ENCODE measurements around the gene CDC25C.
A peak's percentile ranks its signal among the peaks of the same experiment; 100 is the strongest.
"Not testable (repeated sequence)": the region's sequence is repeated elsewhere in the genome, so short reads cannot be mapped to it uniquely, and the experiment has no call there.

Gene CDC25C

GRCh38 chr5:138330813-138331448, 673 bp downstream of the CDC25C start:
- WGBS (ENCODE audit: insufficient coverage), result 2% methylated on average over 10 of the region's 12 CpGs
- Histone ChIP-seq H3K9me3 (ENCODE audit: control extremely low read depth in 1 of 5, control insufficient read depth in 4 of 5, insufficient read depth in 2 of 5, low read depth in 1 of 5, low read length in 4 of 5) (no peaks in the 10 kb centered on the region), H3K36me3 (ENCODE audit: control insufficient read depth in 4 of 4, insufficient read depth in 4 of 4, low read length in 3 of 4) (peaks cover 0 to 4% (median 0%) of the 10 kb centered on the region in 4 experiments), H3K4me1 (ENCODE audit: control extremely low read depth in 1 of 4, control insufficient read depth in 4 of 4, insufficient read depth in 4 of 4, low read length in 3 of 4) (peaks cover 7 to 20% (median 14%) of the 10 kb centered on the region in 4 experiments), H3K4me3 (ENCODE audit: control insufficient read depth in 1 of 7, extremely low read depth in 1 of 7, insufficient read depth in 4 of 7, low read depth in 2 of 7, low read length in 6 of 7) (peak overlapping the region; percentile 41 to 99 (median 85)), H3K27ac (ENCODE audit: insufficient read depth in 1 of 2, low read depth in 1 of 2, low read length in 2 of 2, poor library complexity in 1 of 2, severe bottlenecking in 2 of 2) (peak overlapping the region in 1 of 2 experiments; percentile 65), H3K27me3 (replicated peaks in 2 of 5; ENCODE audit: control insufficient read depth in 4 of 5, insufficient read depth in 5 of 5, low read length in 4 of 5) (no peaks in the 10 kb centered on the region)
- ChIA-PET CTCF (interaction anchor here (1.1 to 16.0 kb wide), 3 partner anchors 21 to 119 kb away, joined by 3 to 233 read pairs (median 5); partner anchors contain the start of gene KDM3B), POLR2A (interaction anchor here (0.6 to 1.5 kb wide), 4 partner anchors 9 to 1134 kb away, joined by 3 to 11 read pairs (median 5); partner anchors contain the start of gene KDM3B)
- no peak for DNase-seq

GRCh38 chr5:138318211-138318610, 13.4 kb downstream of the CDC25C start:
- H3K4me3 ChIP-seq (ENCODE audit: control insufficient read depth in 1 of 7, extremely low read depth in 1 of 7, insufficient read depth in 4 of 7, low read depth in 2 of 7, low read length in 6 of 7); H3K9me3 ChIP-seq (ENCODE audit: control extremely low read depth in 1 of 5, control insufficient read depth in 4 of 5, insufficient read depth in 2 of 5, low read depth in 1 of 5, low read length in 4 of 5); H3K27ac ChIP-seq (ENCODE audit: insufficient read depth in 1 of 2, low read depth in 1 of 2, low read length in 2 of 2, poor library complexity in 1 of 2, severe bottlenecking in 2 of 2); H3K27me3 ChIP-seq (replicated peaks in 2 of 5; ENCODE audit: control insufficient read depth in 4 of 5, insufficient read depth in 5 of 5, low read length in 4 of 5); CTCF ChIA-PET; DNase-seq; H3K4me1 ChIP-seq (ENCODE audit: control extremely low read depth in 1 of 4, control insufficient read depth in 4 of 4, insufficient read depth in 4 of 4, low read length in 3 of 4): not testable (repeated sequence)
- WGBS (ENCODE audit: insufficient coverage), result 100% methylated on average over 2 of the region's 4 CpGs
- H3K36me3 ChIP-seq (ENCODE audit: control insufficient read depth in 4 of 4, insufficient read depth in 4 of 4, low read length in 3 of 4), result peaks cover 2 to 19% (median 13%) of the 10 kb centered on the region in 4 experiments
- POLR2A ChIA-PET, result interaction anchor here (0.6 kb wide), 1 partner anchor 9 kb away, joined by 3 read pairs; no protein-coding TSS in a partner anchor

- Histone ChIP-seq H3K4me3 (ENCODE audit: control insufficient read depth in 1 of 7, extremely low read depth in 1 of 7, insufficient read depth in 4 of 7, low read depth in 2 of 7, low read length in 6 of 7) (no peak overlapping the region), H3K4me1 (ENCODE audit: control extremely low read depth in 1 of 4, control insufficient read depth in 4 of 4, insufficient read depth in 4 of 4, low read length in 3 of 4) (no peaks in the 10 kb centered on the region), H3K9me3 (ENCODE audit: control extremely low read depth in 1 of 5, control insufficient read depth in 4 of 5, insufficient read depth in 2 of 5, low read depth in 1 of 5, low read length in 4 of 5) (no peaks in the 10 kb centered on the region), H3K27ac (ENCODE audit: insufficient read depth in 1 of 2, low read depth in 1 of 2, low read length in 2 of 2, poor library complexity in 1 of 2, severe bottlenecking in 2 of 2) (no peak overlapping the region), H3K36me3 (ENCODE audit: control insufficient read depth in 4 of 4, insufficient read depth in 4 of 4, low read length in 3 of 4) (peaks cover 5 to 18% (median 13%) of the 10 kb centered on the region in 4 experiments), H3K27me3 (replicated peaks in 2 of 5; ENCODE audit: control insufficient read depth in 4 of 5, insufficient read depth in 5 of 5, low read length in 4 of 5) (no peaks in the 10 kb centered on the region)
- ChIA-PET POLR2A (no interaction called here), CTCF (interaction anchor here (1.2 kb wide), 2 partner anchors 33 to 56 kb away, joined by 3 read pairs; no protein-coding TSS in a partner anchor)
- no peak for DNase-seq
- 100% methylated on average over 1 of the region's 3 CpGs for WGBS (ENCODE audit: insufficient coverage)
Observed at GRCh38 chr5:138316355-138316754, 15.2 kb downstream of the CDC25C start.

GRCh38 chr5:138315751-138316278, 15.8 kb downstream of the CDC25C start:
- CTCF ChIA-PET, result no interaction called here
- no peaks in the 10 kb centered on the region for H3K9me3 ChIP-seq (ENCODE audit: control extremely low read depth in 1 of 5, control insufficient read depth in 4 of 5, insufficient read depth in 2 of 5, low read depth in 1 of 5, low read length in 4 of 5)
- no peak overlapping the region for H3K27ac ChIP-seq (ENCODE audit: insufficient read depth in 1 of 2, low read depth in 1 of 2, low read length in 2 of 2, poor library complexity in 1 of 2, severe bottlenecking in 2 of 2)
- H3K4me1 ChIP-seq (ENCODE audit: control extremely low read depth in 1 of 4, control insufficient read depth in 4 of 4, insufficient read depth in 4 of 4, low read length in 3 of 4), result no peaks in the 10 kb centered on the region
- peaks cover 5 to 21% (median 13%) of the 10 kb centered on the region in 4 experiments for H3K36me3 ChIP-seq (ENCODE audit: control insufficient read depth in 4 of 4, insufficient read depth in 4 of 4, low read length in 3 of 4)
- no peaks in the 10 kb centered on the region for H3K27me3 ChIP-seq (replicated peaks in 2 of 5; ENCODE audit: control insufficient read depth in 4 of 5, insufficient read depth in 5 of 5, low read length in 4 of 5)
- no peak for DNase-seq
- H3K4me3 ChIP-seq (ENCODE audit: control insufficient read depth in 1 of 7, extremely low read depth in 1 of 7, insufficient read depth in 4 of 7, low read depth in 2 of 7, low read length in 6 of 7), result no peak overlapping the region
- 98% methylated on average over 7 of the region's 7 CpGs for WGBS (ENCODE audit: insufficient coverage)
- POLR2A ChIA-PET, result no interaction called here

- no peak overlapping the region for H3K4me3 ChIP-seq (ENCODE audit: control insufficient read depth in 1 of 7, extremely low read depth in 1 of 7, insufficient read depth in 4 of 7, low read depth in 2 of 7, low read length in 6 of 7)
- H3K27ac ChIP-seq (ENCODE audit: insufficient read depth in 1 of 2, low read depth in 1 of 2, low read length in 2 of 2, poor library complexity in 1 of 2, severe bottlenecking in 2 of 2), result peak overlapping the region; percentile 19 to 27
- ChIA-PET POLR2A (interaction anchor here (0.7 kb wide), 1 partner anchor 92 kb away, joined by 3 read pairs; no protein-coding TSS in a partner anchor), CTCF (interaction anchor here (0.6 to 1.6 kb wide), 9 partner anchors 12 to 108 kb away, joined by 3 to 4 read pairs (median 3); partner anchors contain the start of gene KDM3B)
- peaks cover 0 to 7% (median 1%) of the 10 kb centered on the region in 4 experiments for H3K4me1 ChIP-seq (ENCODE audit: control extremely low read depth in 1 of 4, control insufficient read depth in 4 of 4, insufficient read depth in 4 of 4, low read length in 3 of 4)
- no peaks in the 10 kb centered on the region for H3K9me3 ChIP-seq (ENCODE audit: control extremely low read depth in 1 of 5, control insufficient read depth in 4 of 5, insufficient read depth in 2 of 5, low read depth in 1 of 5, low read length in 4 of 5)
- peak; percentile 72 to 85 (median 83) for DNase-seq
- 0% methylated on average over 1 of the region's 1 CpG for WGBS (ENCODE audit: insufficient coverage)
- no peaks in the 10 kb centered on the region for H3K27me3 ChIP-seq (replicated peaks in 2 of 5; ENCODE audit: control insufficient read depth in 4 of 5, insufficient read depth in 5 of 5, low read length in 4 of 5)
- H3K36me3 ChIP-seq (ENCODE audit: control insufficient read depth in 4 of 4, insufficient read depth in 4 of 4, low read length in 3 of 4), result no peaks in the 10 kb centered on the region
Observed at GRCh38 chr5:138305797-138306196, 25.8 kb downstream of the CDC25C start.

GRCh38 chr5:138303372-138303771, 28.2 kb downstream of the CDC25C start:
- WGBS (ENCODE audit: insufficient coverage), result 96% methylated on average over 6 of the region's 6 CpGs
- ChIA-PET CTCF (interaction anchor here (1.6 kb wide), 1 partner anchor 19 kb away, joined by 4 read pairs; no protein-coding TSS in a partner anchor), POLR2A (no interaction called here)

GRCh38 chr5:138289296-138289695, 42.3 kb downstream of the CDC25C start:
- Histone ChIP-seq H3K4me1 (ENCODE audit: control extremely low read depth in 1 of 4, control insufficient read depth in 4 of 4, insufficient read depth in 4 of 4, low read length in 3 of 4) (no peaks in the 10 kb centered on the region), H3K27me3 (replicated peaks in 2 of 5; ENCODE audit: control insufficient read depth in 4 of 5, insufficient read depth in 5 of 5, low read length in 4 of 5) (no peaks in the 10 kb centered on the region), H3K27ac (ENCODE audit: insufficient read depth in 1 of 2, low read depth in 1 of 2, low read length in 2 of 2, poor library complexity in 1 of 2, severe bottlenecking in 2 of 2) (no peak overlapping the region), H3K4me3 (ENCODE audit: control insufficient read depth in 1 of 7, extremely low read depth in 1 of 7, insufficient read depth in 4 of 7, low read depth in 2 of 7, low read length in 6 of 7) (no peak overlapping the region), H3K9me3 (ENCODE audit: control extremely low read depth in 1 of 5, control insufficient read depth in 4 of 5, insufficient read depth in 2 of 5, low read depth in 1 of 5, low read length in 4 of 5) (no peaks in the 10 kb centered on the region), H3K36me3 (ENCODE audit: control insufficient read depth in 4 of 4, insufficient read depth in 4 of 4, low read length in 3 of 4) (peaks cover 7 to 27% (median 14%) of the 10 kb centered on the region in 4 experiments)
- DNase-seq, result no peak
- 100% methylated on average over 2 of the region's 3 CpGs for WGBS (ENCODE audit: insufficient coverage)
- POLR2A ChIA-PET, result no interaction called here
- CTCF ChIA-PET, result interaction anchor here (2.1 kb wide), 1 partner anchor 66 kb away, joined by 6 read pairs; no protein-coding TSS in a partner anchor

More at GRCh38 chr5:138303372-138303771, 28.2 kb downstream of the CDC25C start:
- Histone ChIP-seq H3K9me3 (ENCODE audit: control extremely low read depth in 1 of 5, control insufficient read depth in 4 of 5, insufficient read depth in 2 of 5, low read depth in 1 of 5, low read length in 4 of 5) (peaks cover 0 to 2% (median 0%) of the 10 kb centered on the region in 5 experiments), H3K27me3 (replicated peaks in 2 of 5; ENCODE audit: control insufficient read depth in 4 of 5, insufficient read depth in 5 of 5, low read length in 4 of 5) (no peaks in the 10 kb centered on the region), H3K4me1 (ENCODE audit: control extremely low read depth in 1 of 4, control insufficient read depth in 4 of 4, insufficient read depth in 4 of 4, low read length in 3 of 4) (peaks cover 0 to 7% (median 1%) of the 10 kb centered on the region in 4 experiments), H3K27ac (ENCODE audit: insufficient read depth in 1 of 2, low read depth in 1 of 2, low read length in 2 of 2, poor library complexity in 1 of 2, severe bottlenecking in 2 of 2) (no peak overlapping the region), H3K36me3 (ENCODE audit: control insufficient read depth in 4 of 4, insufficient read depth in 4 of 4, low read length in 3 of 4) (peaks cover 0 to 4% (median 1%) of the 10 kb centered on the region in 4 experiments), H3K4me3 (ENCODE audit: control insufficient read depth in 1 of 7, extremely low read depth in 1 of 7, insufficient read depth in 4 of 7, low read depth in 2 of 7, low read length in 6 of 7) (no peak overlapping the region)
- no peak for DNase-seq
